ENCODE results near the gene TRIO.
A peak's percentile ranks its signal among the peaks of the same experiment; 100 is the strongest.

Gene TRIO

GRCh38 chr5:14202462-14202861, 59.3 kb downstream of the TRIO start:
- Histone ChIP-seq H3K4ac (ENCODE audit: low read depth, low read length) (no peak overlapping the region), H2BK5ac (ENCODE audit: low read depth, low read length, poor library complexity) (no peak overlapping the region), H3K9ac (ENCODE audit: low read length) (no peak overlapping the region), H3K18ac (ENCODE audit: low read length) (no peak overlapping the region), H3K4me2 (ENCODE audit: low read length) (no peak overlapping the region), H3K79me1 (ENCODE audit: low read length) (no peaks in the 10 kb centered on the region), H2AK5ac (ENCODE audit: low read length) (no peak overlapping the region), H3K23ac (ENCODE audit: low read length) (no peak overlapping the region), H3K9me3 (ENCODE audit: insufficient read depth, low read depth, low read length) (no peaks in the 10 kb centered on the region), H3K79me2 (ENCODE audit: control insufficient read depth, insufficient read depth, low read length, poor library complexity) (peaks cover 26% of the 10 kb centered on the region), H3K4me1 (ENCODE audit: control insufficient read depth in 1 of 2, insufficient read depth in 2 of 2, low read length in 2 of 2) (peaks cover 2 to 9% of the 10 kb centered on the region in 2 experiments), H3K27ac (ENCODE audit: low read depth, low read length) (no peak overlapping the region), H4K12ac (ENCODE audit: low read depth, low read length) (no peak overlapping the region), H3K36me3 (ENCODE audit: control insufficient read depth in 1 of 2, insufficient read depth in 2 of 2, low read length in 2 of 2) (no peaks in the 10 kb centered on the region), H3K14ac (ENCODE audit: low read length) (no peak overlapping the region), H4K8ac (ENCODE audit: low read depth, low read length) (no peak overlapping the region), H4K91ac (ENCODE audit: low read depth, low read length) (no peak overlapping the region), H3K4me3 (ENCODE audit: low read depth, low read length) (no peak overlapping the region), H2BK120ac (ENCODE audit: insufficient read depth, low read length, poor library complexity) (no peak overlapping the region), H2AFZ (ENCODE audit: insufficient read depth, low read length, poor library complexity) (no peak overlapping the region), H2BK12ac (ENCODE audit: low read length) (no peak overlapping the region), H3K27me3 (ENCODE audit: insufficient read depth, low read length) (no peaks in the 10 kb centered on the region)
- DNase-seq, result peak in 1 of 2 donors; percentile 41
- no CpG with 5 or more reads among the region's 6 CpGs for WGBS (ENCODE audit: extremely low coverage, insufficient coverage, insufficient read length)

DNA sequence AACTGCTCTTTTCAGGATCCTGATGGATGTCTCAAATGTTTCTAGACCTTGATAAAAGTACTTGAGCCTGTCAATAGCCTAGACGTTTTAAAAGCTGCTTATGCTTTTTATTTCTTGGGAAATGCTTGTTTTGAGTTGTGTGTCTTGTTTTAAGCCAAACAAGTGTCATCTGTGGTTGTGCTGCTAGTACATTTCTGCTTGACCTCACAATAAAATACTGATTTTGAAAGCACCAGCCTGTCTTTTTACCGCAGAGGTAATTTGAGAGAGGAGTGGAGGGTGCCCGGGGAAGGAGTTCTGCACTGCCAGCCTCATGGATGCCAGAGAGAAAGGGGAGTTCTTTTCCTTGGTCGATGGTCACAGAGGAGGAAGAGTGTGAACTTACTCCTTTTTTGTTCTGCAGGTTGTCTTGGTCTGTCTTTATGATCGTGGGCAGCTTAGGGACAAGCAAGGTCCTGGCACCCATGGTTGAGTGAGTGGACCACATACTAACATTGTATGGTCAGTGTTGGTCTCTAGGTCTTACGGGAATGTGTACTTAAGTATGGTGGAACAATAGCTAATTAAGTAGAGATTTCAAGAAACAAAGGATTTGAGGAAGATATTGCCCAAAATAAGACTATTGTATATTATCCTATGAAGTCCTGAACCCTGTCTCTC, 61.0 kb downstream of the TRIO start:
- H3K4ac ChIP-seq (ENCODE audit: low read depth, low read length), result peak overlapping the region; percentile 88
- no peaks in the 10 kb centered on the region for H3K36me3 ChIP-seq (ENCODE audit: control insufficient read depth in 1 of 2, insufficient read depth in 2 of 2, low read length in 2 of 2)
- no peak overlapping the region for H2AK5ac ChIP-seq (ENCODE audit: low read length)
- H2BK12ac ChIP-seq (ENCODE audit: low read length), result no peak overlapping the region
- no CpG with 5 or more reads among the region's 6 CpGs for WGBS (ENCODE audit: extremely low coverage, insufficient coverage, insufficient read length)
- no peaks in the 10 kb centered on the region for H3K79me1 ChIP-seq (ENCODE audit: low read length)
- H3K4me3 ChIP-seq (ENCODE audit: low read depth, low read length), result no peak overlapping the region
- no peak overlapping the region for H3K9ac ChIP-seq (ENCODE audit: low read length)
- peak overlapping the region; percentile 11 for H3K14ac ChIP-seq (ENCODE audit: low read length)
- no peaks in the 10 kb centered on the region for H3K9me3 ChIP-seq (ENCODE audit: insufficient read depth, low read depth, low read length)
- no peak overlapping the region for H2AFZ ChIP-seq (ENCODE audit: insufficient read depth, low read length, poor library complexity)
- H2BK120ac ChIP-seq (ENCODE audit: insufficient read depth, low read length, poor library complexity), result no peak overlapping the region
- DNase-seq, result no peak
- no peak overlapping the region for H3K23ac ChIP-seq (ENCODE audit: low read length)
- H3K4me1 ChIP-seq (ENCODE audit: control insufficient read depth in 1 of 2, insufficient read depth in 2 of 2, low read length in 2 of 2), result peaks cover 2 to 15% of the 10 kb centered on the region in 2 experiments
- no peak overlapping the region for H3K27ac ChIP-seq (ENCODE audit: low read depth, low read length)
- H3K79me2 ChIP-seq (ENCODE audit: control insufficient read depth, insufficient read depth, low read length, poor library complexity), result peaks cover 24% of the 10 kb centered on the region
- H3K27me3 ChIP-seq (ENCODE audit: insufficient read depth, low read length), result no peaks in the 10 kb centered on the region
- no peak overlapping the region for H4K8ac ChIP-seq (ENCODE audit: low read depth, low read length)
- H4K12ac ChIP-seq (ENCODE audit: low read depth, low read length), result no peak overlapping the region
- H4K91ac ChIP-seq (ENCODE audit: low read depth, low read length), result no peak overlapping the region
- H2BK5ac ChIP-seq (ENCODE audit: low read depth, low read length, poor library complexity), result no peak overlapping the region
- no peak overlapping the region for H3K4me2 ChIP-seq (ENCODE audit: low read length)
- peak overlapping the region; percentile 72 for H3K18ac ChIP-seq (ENCODE audit: low read length)

DNA sequence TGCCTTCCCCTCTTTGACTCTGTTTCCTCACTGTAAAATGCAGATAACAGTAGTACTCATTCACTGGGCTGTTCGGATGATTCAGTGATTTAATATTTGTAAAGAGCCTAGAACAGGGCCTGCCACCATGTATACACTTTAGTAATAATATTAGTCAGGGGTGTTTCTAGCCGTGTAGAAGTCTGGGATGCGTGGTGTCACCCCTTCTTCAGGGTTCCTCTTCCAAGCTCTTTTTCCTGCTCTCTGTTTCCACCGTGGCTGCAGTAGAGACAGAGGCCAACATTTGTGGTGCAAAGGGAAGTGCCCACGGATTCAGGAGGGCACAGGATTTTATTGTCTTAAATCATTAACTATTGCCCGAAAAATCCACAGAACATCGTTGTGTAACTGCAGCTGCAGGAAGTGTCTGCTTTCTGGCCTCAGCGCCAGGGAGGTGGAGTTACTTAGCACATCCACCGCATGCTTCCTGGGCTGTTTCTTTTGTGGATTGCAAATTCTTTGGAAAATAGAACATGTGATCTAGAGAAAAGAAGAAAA, 61.7 kb downstream of the TRIO start:
- H4K12ac ChIP-seq (ENCODE audit: low read depth, low read length), result no peak overlapping the region
- H3K27ac ChIP-seq (ENCODE audit: low read depth, low read length), result no peak overlapping the region
- no peaks in the 10 kb centered on the region for H3K9me3 ChIP-seq (ENCODE audit: insufficient read depth, low read depth, low read length)
- H3K18ac ChIP-seq (ENCODE audit: low read length), result no peak overlapping the region
- no peak overlapping the region for H2BK5ac ChIP-seq (ENCODE audit: low read depth, low read length, poor library complexity)
- peak overlapping the region; percentile 1 for H3K9ac ChIP-seq (ENCODE audit: low read length)
- no peaks in the 10 kb centered on the region for H3K27me3 ChIP-seq (ENCODE audit: insufficient read depth, low read length)
- peaks cover 20% of the 10 kb centered on the region for H3K79me2 ChIP-seq (ENCODE audit: control insufficient read depth, insufficient read depth, low read length, poor library complexity)
- no peaks in the 10 kb centered on the region for H3K36me3 ChIP-seq (ENCODE audit: control insufficient read depth in 1 of 2, insufficient read depth in 2 of 2, low read length in 2 of 2)
- no peaks in the 10 kb centered on the region for H3K79me1 ChIP-seq (ENCODE audit: low read length)
- H3K4me3 ChIP-seq (ENCODE audit: low read depth, low read length), result no peak overlapping the region
- H3K4ac ChIP-seq (ENCODE audit: low read depth, low read length), result peak overlapping the region; percentile 76
- no peak overlapping the region for H3K14ac ChIP-seq (ENCODE audit: low read length)
- H4K91ac ChIP-seq (ENCODE audit: low read depth, low read length), result no peak overlapping the region
- no peak overlapping the region for H2BK12ac ChIP-seq (ENCODE audit: low read length)
- H2BK120ac ChIP-seq (ENCODE audit: insufficient read depth, low read length, poor library complexity), result no peak overlapping the region
- H3K4me1 ChIP-seq (ENCODE audit: control insufficient read depth in 1 of 2, insufficient read depth in 2 of 2, low read length in 2 of 2), result peaks cover 4 to 15% of the 10 kb centered on the region in 2 experiments
- WGBS (ENCODE audit: extremely low coverage, insufficient coverage, insufficient read length), result no CpG with 5 or more reads among the region's 9 CpGs
- peak overlapping the region; percentile 38 for H3K4me2 ChIP-seq (ENCODE audit: low read length)
- no peak overlapping the region for H3K23ac ChIP-seq (ENCODE audit: low read length)
- no peak overlapping the region for H4K8ac ChIP-seq (ENCODE audit: low read depth, low read length)
- no peak overlapping the region for H2AK5ac ChIP-seq (ENCODE audit: low read length)
- H2AFZ ChIP-seq (ENCODE audit: insufficient read depth, low read length, poor library complexity), result no peak overlapping the region
- peak in 1 of 2 donors; percentile 31 for DNase-seq

DNA sequence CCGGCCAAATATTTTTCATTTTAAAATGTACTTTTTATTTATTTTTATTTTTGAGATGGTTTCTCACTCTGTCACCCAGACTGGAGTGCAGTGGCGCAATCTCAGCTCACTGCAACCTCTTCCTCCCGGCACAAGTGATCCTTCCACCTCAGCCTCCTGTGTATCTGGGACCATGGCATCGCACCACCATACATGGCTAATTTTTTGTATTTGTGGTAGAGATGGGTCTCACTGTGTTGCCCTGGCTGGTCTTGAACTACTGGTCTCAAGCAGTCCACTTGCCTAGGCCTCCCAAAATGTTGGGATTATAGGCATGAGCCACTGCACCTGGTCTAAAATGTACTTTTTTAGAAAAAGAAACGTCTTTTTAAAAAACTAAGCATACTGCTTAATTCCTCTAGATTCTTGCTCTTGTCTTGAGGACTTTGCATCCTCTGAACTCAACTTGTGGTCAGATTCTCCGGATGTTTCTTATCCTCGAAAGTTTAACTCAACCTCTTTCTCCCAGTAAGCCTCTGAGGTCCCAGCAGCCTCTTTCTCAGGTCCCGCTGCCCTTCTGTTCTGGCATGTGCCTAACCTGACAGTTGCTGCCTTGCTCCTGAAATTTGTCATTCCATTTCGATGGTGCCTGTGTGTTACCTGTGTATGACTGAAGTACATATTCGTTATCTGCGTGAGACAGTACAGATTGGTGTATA, 63.0 kb downstream of the TRIO start:
- Histone ChIP-seq H3K4me2 (ENCODE audit: low read length) (no peak overlapping the region), H3K14ac (ENCODE audit: low read length) (no peak overlapping the region), H3K36me3 (ENCODE audit: control insufficient read depth in 1 of 2, insufficient read depth in 2 of 2, low read length in 2 of 2) (no peaks in the 10 kb centered on the region), H3K18ac (ENCODE audit: low read length) (no peak overlapping the region), H3K4me3 (ENCODE audit: low read depth, low read length) (no peak overlapping the region), H2BK5ac (ENCODE audit: low read depth, low read length, poor library complexity) (no peak overlapping the region), H2AFZ (ENCODE audit: insufficient read depth, low read length, poor library complexity) (no peak overlapping the region), H3K9me3 (ENCODE audit: insufficient read depth, low read depth, low read length) (peaks cover 1% of the 10 kb centered on the region), H3K79me1 (ENCODE audit: low read length) (peaks cover 2% of the 10 kb centered on the region), H2BK120ac (ENCODE audit: insufficient read depth, low read length, poor library complexity) (no peak overlapping the region), H3K23ac (ENCODE audit: low read length) (no peak overlapping the region), H2BK12ac (ENCODE audit: low read length) (no peak overlapping the region), H3K9ac (ENCODE audit: low read length) (no peak overlapping the region), H2AK5ac (ENCODE audit: low read length) (no peak overlapping the region), H4K8ac (ENCODE audit: low read depth, low read length) (no peak overlapping the region), H4K91ac (ENCODE audit: low read depth, low read length) (no peak overlapping the region), H3K79me2 (ENCODE audit: control insufficient read depth, insufficient read depth, low read length, poor library complexity) (peaks cover 24% of the 10 kb centered on the region), H4K12ac (ENCODE audit: low read depth, low read length) (no peak overlapping the region), H3K4me1 (ENCODE audit: control insufficient read depth in 1 of 2, insufficient read depth in 2 of 2, low read length in 2 of 2) (peaks cover 5 to 18% of the 10 kb centered on the region in 2 experiments), H3K4ac (ENCODE audit: low read depth, low read length) (peak overlapping the region; percentile 93), H3K27ac (ENCODE audit: low read depth, low read length) (no peak overlapping the region), H3K27me3 (ENCODE audit: insufficient read depth, low read length) (no peaks in the 10 kb centered on the region)
- no peak for DNase-seq
- WGBS (ENCODE audit: extremely low coverage, insufficient coverage, insufficient read length), result no CpG with 5 or more reads among the region's 11 CpGs

All from trophoblast cell (in vitro differentiated cells and primary cell).